Tibial artery (tissue), 4 donors: ENCODE data around the gene ZFYVE21.
A peak's percentile ranks its signal among the peaks of the same experiment; 100 is the strongest.

Source experiments
- DNase-seq, 2 donors: peaks; one replicate each; pipeline ENCODE4 v3.0.0-alpha.2; 2019
- H3K27ac ChIP-seq, 2 donors: fragments of 200-600 bp; sonication (generic) in 1 of 2; 1 replicate in 1 of 2; 2 replicates in 1 of 2; pipeline ENCODE4 v1.5.1; 2018 to 2019; ENCODE audit warnings: mild to moderate bottlenecking in 1 of 2
- H3K27me3 ChIP-seq, 2 donors: fragments of 200-600 bp; sonication (generic) in 1 of 2; one replicate each; pipeline versions ENCODE4 v1.5.1 to v1.6.0; 2016 to 2019
- H3K36me3 ChIP-seq, 3 donors: fragments of 200-600 bp; sonication (generic) in 2 of 3; one replicate each; pipeline ENCODE4 v1.5.1; 2016 to 2019; ENCODE audit warnings: mild to moderate bottlenecking in 2 of 3
- H3K4me1 ChIP-seq, 4 donors: fragments of 200-600 bp; sonication (generic) in 2 of 4; 1 replicate in 3 of 4; 2 replicates in 1 of 4; pipeline ENCODE4 v1.5.1; 2016 to 2019
- H3K4me3 ChIP-seq, 2 donors: fragments of 200-600 bp; sonication (generic) in 1 of 2; 1 replicate in 1 of 2; 2 replicates in 1 of 2; pipeline ENCODE4 v1.5.1; 2018 to 2019; ENCODE audit warnings: mild to moderate bottlenecking in 2 of 2
- H3K9me3 ChIP-seq, 3 donors: fragments of 200-600 bp; sonication (generic) in 1 of 3; one replicate each; pipeline ENCODE4 v1.5.1; 2016 to 2019
- CTCF ChIP-seq, 2 experiments: fragments of 200-600 bp in 1 of 2; fragments of 450-650 bp in 1 of 2; IDR thresholded peaks; one replicate each; pipeline ENCODE4 v1.5.1; 2017 to 2019; ENCODE audit warnings: antibody characterized with exemption in 2 of 2, mild to moderate bottlenecking in 1 of 2, moderate library complexity in 1 of 2
- intact Hi-C: fragments of 100-400 bp; cut with DNase I; formaldehyde crosslinking; loops from one replicate; pipeline ENCODE4 v1.15.0; 2023; ENCODE audit warnings: low total_unique reads

Gene ZFYVE21

GRCh38 chr14:103703433-103704385 is 11.9 kb upstream of the ZFYVE21 start:
- peaks cover 0 to 33% (median 16%) of the 10 kb centered on the region in 4 donors for H3K4me1 ChIP-seq
- H3K36me3 ChIP-seq: peaks cover 40 to 91% (median 80%) of the 10 kb centered on the region in 3 donors
- no peaks in the 10 kb centered on the region for H3K9me3 ChIP-seq
- no peaks in the 10 kb centered on the region for H3K27me3 ChIP-seq
- intact Hi-C loops: no loop called here
- no peak overlapping the region for H3K4me3 ChIP-seq
- no peak for DNase-seq
- H3K27ac ChIP-seq: no peak overlapping the region
- TF ChIP-seq CTCF (IDR thresholded peaks at IDR 0.05): no peak

DNA sequence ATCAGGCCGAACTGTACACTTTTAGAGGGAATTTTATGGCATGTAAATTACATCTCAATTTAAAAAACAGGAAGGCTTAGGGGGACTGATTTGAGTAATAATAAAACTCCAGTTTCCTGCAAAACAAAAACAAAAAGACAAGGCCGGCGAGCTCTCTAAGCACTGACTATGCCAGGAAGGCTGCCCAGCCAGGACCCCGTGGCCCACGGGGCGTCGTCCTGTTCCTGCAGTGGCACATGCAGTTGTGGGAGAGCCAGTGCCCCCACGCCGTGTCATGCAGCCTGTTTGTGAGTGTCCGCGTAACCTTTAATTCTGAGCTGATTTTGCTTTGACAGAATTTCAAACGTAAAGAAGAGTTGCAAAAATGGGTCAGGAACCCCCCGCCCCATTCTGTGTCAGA is 10.9 kb upstream of the ZFYVE21 start:
- intact Hi-C loops: no loop called here

GRCh38 chr14:103705118-103705503 is 10.5 kb upstream of the ZFYVE21 start:
- Histone ChIP-seq H3K27me3 (no peaks in the 10 kb centered on the region), H3K36me3 (peaks cover 40 to 77% (median 66%) of the 10 kb centered on the region in 3 donors), H3K27ac (no peak overlapping the region), H3K4me3 (no peak overlapping the region), H3K9me3 (no peaks in the 10 kb centered on the region), H3K4me1 (peaks cover 0 to 34% (median 18%) of the 10 kb centered on the region in 4 donors)
- TF ChIP-seq CTCF (IDR thresholded peaks at IDR 0.05): no peak
- intact Hi-C loops: no loop called here
- peak in 1 of 2 donors; percentile 65 for DNase-seq

More for the DNA sequence above, 10.9 kb upstream of the ZFYVE21 start:
- H3K36me3 ChIP-seq: peaks cover 40 to 81% (median 70%) of the 10 kb centered on the region in 3 donors
- H3K4me1 ChIP-seq: peaks cover 0 to 38% (median 20%) of the 10 kb centered on the region in 4 donors
- no peaks in the 10 kb centered on the region for H3K9me3 ChIP-seq
- TF ChIP-seq CTCF (IDR thresholded peaks at IDR 0.05): no peak
- DNase-seq: no peak
- no peaks in the 10 kb centered on the region for H3K27me3 ChIP-seq
- no peak overlapping the region for H3K4me3 ChIP-seq
- no peak overlapping the region for H3K27ac ChIP-seq

DNA sequence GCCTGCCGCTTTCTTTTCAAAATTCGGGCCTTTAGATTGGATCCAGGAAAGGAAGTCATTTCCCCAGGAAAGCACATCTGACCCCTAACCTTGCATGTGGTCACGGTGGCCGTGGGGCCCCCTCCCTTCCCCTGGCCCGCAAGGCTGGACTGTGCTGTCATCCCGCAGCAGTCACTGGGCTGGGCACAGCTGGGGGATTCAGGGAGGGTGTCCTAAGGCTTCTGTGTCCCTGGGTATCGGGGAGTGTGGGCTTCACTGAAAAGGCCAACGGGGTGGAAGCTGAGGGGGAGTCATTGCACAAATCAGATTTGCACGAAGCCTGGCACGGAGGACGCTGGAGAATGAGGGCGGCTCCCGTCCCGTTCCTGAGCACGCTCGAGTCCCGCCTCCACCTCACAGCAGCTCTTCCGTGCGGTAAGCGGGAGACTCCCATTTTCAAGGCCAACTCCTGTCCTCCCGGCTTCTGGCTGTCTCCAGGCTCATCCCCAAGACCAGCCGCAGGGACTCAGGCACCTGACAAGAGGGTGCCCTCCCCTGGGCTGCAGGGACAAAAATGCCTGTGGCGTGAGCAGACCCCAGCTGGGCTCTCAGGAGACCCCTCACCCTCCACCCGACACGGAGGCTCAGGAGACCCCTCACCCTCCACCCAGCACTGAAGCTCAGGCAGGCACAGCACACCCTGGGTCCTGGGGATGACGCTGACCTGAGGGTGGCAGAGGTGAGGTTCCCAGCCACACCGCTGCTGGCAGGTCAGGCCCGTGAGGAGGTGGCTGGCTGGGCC is 9.9 kb upstream of the ZFYVE21 start:
- TF ChIP-seq CTCF (IDR thresholded peaks at IDR 0.05): no peak
- intact Hi-C loops: no loop called here
- no peaks in the 10 kb centered on the region for H3K9me3 ChIP-seq
- H3K27me3 ChIP-seq: no peaks in the 10 kb centered on the region
- no peak overlapping the region for H3K27ac ChIP-seq
- no peak overlapping the region for H3K4me3 ChIP-seq
- peaks cover 36 to 71% (median 61%) of the 10 kb centered on the region in 3 donors for H3K36me3 ChIP-seq
- peaks cover 0 to 28% (median 15%) of the 10 kb centered on the region in 4 donors for H3K4me1 ChIP-seq
- no peak for DNase-seq

GRCh38 chr14:103706551-103707328 is 8.9 kb upstream of the ZFYVE21 start:
- H3K27ac ChIP-seq: no peak overlapping the region
- intact Hi-C loops: no loop called here
- peaks cover 25 to 60% (median 50%) of the 10 kb centered on the region in 3 donors for H3K36me3 ChIP-seq
- H3K9me3 ChIP-seq: no peaks in the 10 kb centered on the region
- TF ChIP-seq CTCF (IDR thresholded peaks at IDR 0.05): no peak
- no peak for DNase-seq
- H3K27me3 ChIP-seq: no peaks in the 10 kb centered on the region
- peaks cover 0 to 36% (median 23%) of the 10 kb centered on the region in 4 donors for H3K4me1 ChIP-seq
- H3K4me3 ChIP-seq: no peak overlapping the region
